Fibroblast of skin of left quadriceps (primary cell): ENCODE results near the gene NOXA1.

Experiments
- DNase-seq, 2 experiments: peaks; one replicate each; pipeline ENCODE4 v3.0.0-alpha.2; 2013; ENCODE audit warnings: low read depth in 2 of 2

Gene NOXA1

GRCh38 chr9:137426018-137426681, 3.0 kb downstream of the NOXA1 start:
- DNase-seq = no peak

DNA sequence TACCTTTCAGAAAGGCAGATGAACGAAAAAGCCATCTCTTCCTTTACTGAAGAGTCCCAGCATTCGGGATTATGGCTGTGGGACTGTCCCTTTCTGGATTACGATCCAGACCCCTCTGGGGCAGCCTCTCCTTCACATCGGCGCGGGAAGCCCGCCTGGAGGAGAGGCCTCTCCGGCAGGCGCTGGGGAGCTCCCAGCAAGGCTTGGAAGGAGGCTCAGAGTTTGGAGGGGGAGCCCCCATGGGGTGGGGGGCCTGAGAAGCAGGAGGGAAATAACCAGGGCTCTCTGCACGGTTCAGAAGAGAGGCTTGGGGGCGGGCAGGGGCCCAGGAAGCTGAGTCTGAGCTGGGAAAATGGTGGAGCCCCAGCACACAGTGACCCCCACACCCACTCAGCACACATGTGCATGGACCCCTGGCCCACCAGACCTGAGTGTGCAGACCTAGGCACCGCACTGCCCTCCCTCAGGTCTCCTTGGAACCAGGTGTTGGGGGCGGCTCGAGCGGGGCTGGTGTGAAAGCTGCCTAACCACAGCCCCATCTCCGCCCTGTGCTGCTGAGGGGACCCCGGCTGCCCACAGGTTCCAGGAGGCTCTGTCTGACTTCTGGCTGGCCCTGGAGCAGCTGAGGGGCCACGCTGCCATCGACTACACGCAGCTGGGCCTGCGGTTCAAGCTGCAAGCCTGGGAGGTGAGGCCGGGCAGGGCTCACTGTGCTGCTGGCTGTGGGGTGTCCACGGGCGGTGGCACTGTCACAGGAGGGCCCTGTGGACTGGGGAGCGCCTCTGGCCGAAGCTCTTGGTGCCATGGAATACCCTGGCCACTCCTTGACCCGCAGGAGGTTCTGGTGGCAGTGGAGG, 4.5 kb downstream of the NOXA1 start:
- DNase-seq = no peak

DNA sequence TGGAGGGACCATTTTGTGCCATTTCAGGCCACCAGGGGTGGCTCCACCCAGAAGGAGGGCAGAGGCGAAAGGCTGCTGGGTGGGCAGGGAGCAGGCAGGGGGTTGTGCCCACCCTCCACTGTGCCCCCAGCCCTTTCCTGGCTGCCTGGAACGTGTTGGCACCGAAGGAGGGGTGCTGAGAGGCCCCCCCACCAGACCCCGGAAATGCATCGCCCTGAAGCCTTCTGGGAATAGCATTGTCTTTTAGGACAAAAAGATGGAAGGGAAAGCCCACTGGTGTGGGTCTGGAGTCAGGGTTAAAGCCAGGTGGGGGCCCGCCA, 5.1 kb downstream of the NOXA1 start:
- DNase-seq = no peak

DNA sequence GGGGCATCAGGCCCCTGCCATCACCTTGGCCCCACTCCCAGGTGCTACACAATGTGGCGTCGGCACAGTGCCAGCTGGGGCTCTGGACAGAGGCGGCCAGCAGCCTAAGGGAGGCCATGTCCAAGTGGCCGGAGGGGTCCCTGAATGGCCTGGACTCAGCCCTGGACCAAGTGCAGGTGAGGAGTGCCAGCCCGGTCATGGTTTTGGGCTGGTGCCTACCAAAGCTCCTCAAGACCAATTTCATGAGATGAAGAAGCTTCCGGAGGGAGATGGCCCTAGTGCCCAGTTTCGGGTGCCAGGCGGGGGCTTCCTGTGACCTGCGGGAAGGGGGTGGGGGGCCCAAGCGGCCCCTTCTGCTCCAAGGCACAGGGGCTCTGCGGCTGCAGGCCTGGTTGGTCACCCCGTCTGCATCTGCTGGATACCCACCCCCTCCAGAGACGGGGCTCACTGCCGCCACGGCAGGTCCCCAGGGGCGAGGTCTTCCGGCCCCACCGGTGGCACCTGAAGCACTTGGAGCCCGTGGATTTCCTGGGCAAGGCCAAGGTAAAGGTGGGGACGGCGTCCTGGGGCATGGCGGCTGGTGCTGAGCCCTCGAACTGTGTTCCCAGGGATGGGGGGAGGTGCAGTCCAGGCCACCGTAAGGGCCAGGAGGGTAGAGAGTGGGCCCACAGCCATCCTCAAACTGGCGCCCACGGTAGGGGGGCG, 5.8 kb downstream of the NOXA1 start:
- no peak for DNase-seq

DNA sequence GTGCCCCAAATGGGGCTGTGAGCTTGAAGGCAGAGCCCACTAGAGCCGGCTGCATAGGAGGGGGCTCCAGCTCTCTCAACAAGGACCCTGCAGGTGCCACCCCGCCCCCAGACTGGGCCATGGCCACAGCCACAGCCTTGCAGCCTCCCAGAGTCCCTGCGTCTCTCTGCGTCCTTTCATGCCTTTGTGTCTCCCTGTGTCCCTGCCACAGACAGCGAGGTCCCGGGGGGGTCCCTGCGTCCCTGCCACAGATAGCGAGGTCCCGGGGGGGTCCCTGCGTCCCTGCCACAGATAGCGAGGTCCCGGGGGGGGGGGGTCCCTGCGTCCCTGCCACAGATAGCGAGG, 6.3 kb downstream of the NOXA1 start:
- no peak for DNase-seq

DNA sequence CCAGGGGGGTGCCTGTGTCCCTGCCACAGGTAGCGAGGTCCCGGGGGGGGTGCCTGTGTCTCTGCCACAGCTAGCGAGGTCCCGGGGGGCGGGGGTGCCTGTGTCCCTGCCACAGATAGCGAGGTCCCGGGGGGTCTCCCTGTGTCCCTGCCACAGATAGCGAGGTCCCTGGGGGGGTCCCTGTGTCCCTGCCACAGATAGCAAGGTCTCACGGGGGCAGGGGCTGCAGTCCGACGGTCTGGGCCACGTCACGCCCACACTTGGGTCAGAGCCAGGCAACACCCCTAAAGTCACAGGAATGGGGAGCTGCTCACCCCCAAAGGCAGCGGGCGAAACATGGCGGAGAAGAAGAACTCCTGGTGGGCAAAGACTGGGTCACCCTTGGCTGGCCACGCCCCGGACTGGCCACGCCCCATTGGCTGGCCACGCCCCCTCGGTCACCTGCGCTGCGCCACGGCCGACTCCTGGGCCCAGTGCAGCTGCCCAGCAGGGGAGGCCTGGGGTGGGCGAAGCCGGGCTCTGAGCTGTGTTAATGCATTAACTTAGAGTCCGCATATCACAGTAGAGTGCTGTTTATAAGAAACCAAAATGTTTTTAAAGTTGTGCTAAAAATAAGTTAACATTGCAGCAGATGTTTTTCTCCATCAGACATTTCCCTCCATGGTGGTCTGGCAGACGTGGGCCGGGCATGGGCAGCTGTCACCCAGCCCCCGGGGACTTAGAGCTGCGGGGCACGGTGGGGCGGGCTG, 7.0 kb downstream of the NOXA1 start:
- no peak for DNase-seq

GRCh38 chr9:137430723-137431415, 7.7 kb downstream of the NOXA1 start:
- DNase-seq = no peak

DNA sequence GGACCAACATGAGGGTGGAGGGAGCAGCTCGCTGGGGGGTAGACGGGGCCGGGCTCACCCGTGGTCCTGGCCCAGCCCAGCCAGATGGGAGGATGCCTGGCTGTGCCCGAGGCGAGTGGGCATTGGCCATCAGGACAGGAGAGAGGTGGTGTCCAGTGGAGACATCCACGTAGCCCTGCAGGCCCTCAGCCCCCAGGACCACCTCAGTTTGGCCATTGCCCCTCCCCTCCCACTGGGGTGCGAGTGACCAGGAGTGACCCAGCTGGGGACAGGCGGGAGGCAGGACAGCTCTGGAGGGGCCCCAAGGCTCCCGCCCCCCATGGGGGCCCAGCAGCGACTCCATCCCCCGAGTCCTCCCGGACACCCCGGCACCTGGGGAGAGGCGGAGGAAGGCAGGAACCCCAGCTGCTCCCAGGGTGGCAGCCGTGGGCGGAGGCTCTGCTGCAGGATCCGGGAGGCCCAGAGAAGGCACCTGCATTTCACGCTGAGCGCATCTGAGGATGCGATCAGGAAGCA, 8.3 kb downstream of the NOXA1 start:
- no peak for DNase-seq

DNA sequence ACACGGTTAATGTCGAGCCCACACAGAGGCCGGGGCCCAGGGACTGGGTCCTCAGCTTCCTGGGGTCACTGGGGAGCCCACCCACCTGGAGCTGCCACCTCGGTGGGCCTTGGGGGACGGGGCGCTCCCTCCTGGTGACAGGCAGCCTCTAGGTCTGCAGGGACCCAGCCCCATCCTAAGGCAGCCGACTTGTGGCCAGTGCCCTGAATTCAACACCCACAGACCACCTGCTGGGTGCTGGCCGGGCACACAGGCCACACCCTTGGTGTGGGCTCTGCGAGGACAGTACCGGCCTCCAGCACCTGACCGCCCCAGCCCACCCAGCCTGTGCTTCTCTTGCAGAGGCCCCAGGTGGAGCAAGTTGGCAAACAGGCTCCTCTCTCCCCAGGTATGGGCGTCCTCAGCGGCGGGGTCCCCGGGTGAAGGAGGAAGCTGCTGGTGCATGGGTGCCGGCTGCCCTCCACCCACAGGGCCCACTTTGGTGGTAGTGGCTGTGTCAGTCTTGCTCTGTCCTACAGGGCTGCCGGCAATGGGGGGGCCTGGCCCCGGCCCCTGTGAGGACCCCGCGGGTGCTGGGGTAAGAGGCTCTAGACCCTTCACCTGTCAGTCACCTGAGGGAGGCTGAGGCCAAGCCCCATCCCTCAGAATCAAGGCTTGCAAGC, 9.6 kb downstream of the NOXA1 start:
- no peak for DNase-seq

DNA sequence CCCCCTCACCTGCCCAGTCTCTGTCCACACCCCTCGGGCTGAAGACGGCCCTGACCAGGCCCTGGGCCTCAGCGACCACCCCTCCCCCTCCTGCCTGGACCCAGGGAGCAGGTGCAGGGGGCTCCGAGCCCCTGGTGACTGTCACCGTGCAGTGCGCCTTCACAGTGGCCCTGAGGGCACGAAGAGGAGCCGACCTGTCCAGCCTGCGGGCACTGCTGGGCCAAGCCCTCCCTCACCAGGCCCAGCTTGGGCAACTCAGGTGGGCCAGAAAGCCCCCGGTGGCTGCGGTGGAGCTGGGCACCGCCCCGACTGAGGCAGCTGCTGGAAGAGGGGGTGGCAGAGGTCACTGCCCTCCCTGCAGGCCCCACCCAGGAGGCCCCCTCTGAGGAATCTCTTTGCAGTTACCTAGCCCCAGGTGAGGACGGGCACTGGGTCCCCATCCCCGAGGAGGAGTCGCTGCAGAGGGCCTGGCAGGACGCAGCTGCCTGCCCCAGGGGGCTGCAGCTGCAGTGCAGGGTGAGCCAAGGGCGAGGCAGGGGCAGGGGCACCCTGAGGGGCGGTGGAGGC, 10.2 kb downstream of the NOXA1 start:
- no peak for DNase-seq

- DNase-seq = no peak
Measured at GRCh38 chr9:137433916-137434431, 10.8 kb downstream of the NOXA1 start.

GRCh38 chr9:137434498-137435380, 11.5 kb downstream of the NOXA1 start:
- DNase-seq = no peak

DNA sequence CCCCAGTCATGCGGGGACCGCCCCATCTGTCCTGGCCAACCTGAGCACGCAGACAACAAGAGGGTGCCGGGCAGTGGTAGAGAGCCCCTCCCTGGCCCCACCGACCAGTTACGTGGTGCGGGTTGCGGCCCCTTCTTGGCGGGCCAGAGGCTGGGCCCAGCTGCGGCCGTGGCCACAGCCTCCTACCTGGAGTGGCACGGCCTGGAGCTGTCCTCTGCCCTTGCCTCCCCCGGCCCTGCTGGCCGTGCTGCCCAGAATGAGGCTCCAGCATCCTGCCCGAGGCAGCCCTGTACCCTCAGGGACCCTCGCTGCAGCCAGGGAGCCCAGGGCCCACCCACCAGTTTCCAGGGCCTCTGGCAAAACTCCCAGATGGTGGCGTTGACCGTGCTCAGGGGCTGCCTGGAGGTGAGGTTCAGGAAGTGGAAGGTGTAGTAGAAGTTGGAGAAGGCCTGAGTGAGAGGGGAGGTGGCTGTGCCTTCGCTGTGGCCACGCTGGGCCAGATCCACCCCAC, 12.2 kb downstream of the NOXA1 start:
- no peak for DNase-seq

GRCh38 chr9:137435980-137436760, 13.0 kb downstream of the NOXA1 start:
- DNase-seq = no peak

DNA sequence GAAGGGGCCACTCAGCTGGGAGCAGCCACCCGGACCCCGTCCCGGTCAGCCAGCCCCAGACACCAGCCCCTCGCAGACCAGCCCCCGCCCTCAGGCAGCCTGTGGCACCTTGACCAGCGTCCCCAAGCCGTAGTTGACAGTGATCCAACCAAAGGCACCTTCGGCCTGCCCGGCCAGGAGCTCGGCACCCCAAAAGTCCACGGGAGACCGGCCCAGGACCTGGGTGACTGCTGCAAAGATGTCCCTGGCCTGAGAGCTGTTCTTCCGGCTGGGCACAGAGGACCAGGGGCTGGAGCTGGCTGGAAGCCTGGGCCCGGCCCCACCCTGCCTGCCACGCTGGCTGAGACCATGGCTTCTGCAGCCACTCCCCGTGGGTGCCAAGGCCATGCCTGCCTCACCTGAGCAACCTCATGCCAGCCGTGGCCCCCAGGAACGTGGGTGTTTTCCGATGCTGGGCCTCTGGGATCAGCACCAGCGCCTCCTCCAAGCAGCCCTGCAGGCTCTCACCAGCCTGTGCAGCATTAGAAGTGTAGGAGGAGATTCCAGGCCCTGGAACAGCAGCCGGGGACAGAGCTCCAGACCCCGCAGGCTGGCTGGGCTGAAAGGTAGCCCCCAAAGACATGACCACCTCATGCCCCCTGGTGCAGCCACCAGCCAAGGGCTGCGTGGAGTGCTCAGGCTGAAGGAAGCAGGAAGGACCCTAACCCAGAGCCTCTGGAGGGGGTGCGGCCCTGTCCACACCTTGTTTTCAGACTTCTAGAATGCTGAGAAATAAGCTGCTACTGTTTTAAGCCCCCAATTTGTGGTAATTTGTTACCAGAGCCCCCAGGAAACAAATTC, 13.8 kb downstream of the NOXA1 start:
- DNase-seq = no peak

DNA sequence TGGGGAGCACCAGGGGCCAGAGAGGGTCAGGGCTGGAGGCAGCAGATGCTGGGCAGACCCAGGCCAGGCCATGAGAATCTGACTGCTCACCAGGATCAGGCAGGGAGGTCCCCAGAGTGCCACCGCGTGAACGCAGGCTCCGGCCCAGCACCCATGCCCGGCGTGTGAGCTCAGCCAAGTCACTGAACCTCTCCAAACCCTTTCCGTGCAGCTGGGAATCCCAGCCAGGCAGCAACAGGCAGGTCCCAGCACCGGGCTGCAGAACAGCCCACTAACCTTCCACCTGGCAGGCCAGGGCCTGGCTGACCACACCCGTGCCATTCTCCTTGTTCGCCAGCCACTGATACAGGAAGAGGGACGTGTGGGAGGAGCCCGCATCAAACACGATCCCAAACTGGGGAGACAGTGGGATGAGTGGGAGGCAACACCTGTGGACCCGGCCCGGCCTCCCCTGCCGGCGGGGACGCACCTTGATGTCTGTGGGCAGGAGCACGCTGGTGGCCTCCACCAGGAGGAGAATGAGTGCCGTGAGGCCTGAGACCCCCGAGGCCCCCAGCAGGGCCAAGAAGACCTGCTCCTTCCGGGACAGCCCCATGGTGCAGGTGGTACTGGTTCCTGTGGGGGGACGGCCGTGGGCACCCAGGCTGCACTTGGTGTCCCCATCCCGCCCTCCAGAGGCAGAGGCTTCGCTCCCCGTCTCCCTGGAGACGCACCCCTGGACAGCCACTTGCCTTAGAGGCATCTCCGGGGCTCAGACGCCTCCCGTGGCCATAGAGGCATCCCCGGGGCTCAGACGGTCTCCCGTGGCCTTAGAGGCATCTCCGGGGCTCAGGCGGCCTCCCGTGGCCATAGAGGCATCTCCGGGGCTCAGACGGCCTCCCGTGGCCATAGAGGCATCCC, 14.7 kb downstream of the NOXA1 start:
- DNase-seq = no peak
